ENCODE measurements around the gene MGAT4A. TPM values are rescaled to one million over a fixed set of nuclear protein-coding genes. Genes with fewer than 3 reads are reported as not detected.

Gene MGAT4A
- total RNA-seq, 1 donor from 2014 or later: 12.2 TPM

GRCh38 chr2:98585386-98585785, 145.5 kb downstream of the MGAT4A start:
- Mint-ChIP-seq H3K4me3 (no peak overlapping the region), H3K27me3 (ENCODE audit: low read depth) (no peaks in the 10 kb centered on the region), H3K27ac (ENCODE audit: unreplicated experiment) (no peak overlapping the region), H3K36me3 (ENCODE audit: low read depth) (no peaks in the 10 kb centered on the region), H3K4me1 (no peaks in the 10 kb centered on the region), H3K9me3 (no peaks in the 10 kb centered on the region)
- no peak for TF ChIP-seq CTCF (conservative IDR thresholded peaks at IDR 0.05)
- DNase-seq (ENCODE audit: low read depth, low spot score): no peak

- no peak for TF ChIP-seq CTCF (conservative IDR thresholded peaks at IDR 0.05)
- Mint-ChIP-seq H3K4me3 (no peak overlapping the region), H3K9me3 (no peaks in the 10 kb centered on the region), H3K4me1 (no peaks in the 10 kb centered on the region), H3K36me3 (ENCODE audit: low read depth) (no peaks in the 10 kb centered on the region), H3K27me3 (ENCODE audit: low read depth) (no peaks in the 10 kb centered on the region), H3K27ac (ENCODE audit: unreplicated experiment) (no peak overlapping the region)
- no peak for DNase-seq (ENCODE audit: low read depth, low spot score)
Measured at GRCh38 chr2:98583816-98584618, 146.9 kb downstream of the MGAT4A start.

GRCh38 chr2:98583276-98583675, 147.7 kb downstream of the MGAT4A start:
- no peaks in the 10 kb centered on the region for H3K27me3 Mint-ChIP-seq (ENCODE audit: low read depth)
- no peaks in the 10 kb centered on the region for H3K9me3 Mint-ChIP-seq
- no peak for DNase-seq (ENCODE audit: low read depth, low spot score)
- no peak overlapping the region for H3K27ac Mint-ChIP-seq (ENCODE audit: unreplicated experiment)
- no peaks in the 10 kb centered on the region for H3K4me1 Mint-ChIP-seq
- no peak overlapping the region for H3K4me3 Mint-ChIP-seq
- TF ChIP-seq CTCF (conservative IDR thresholded peaks at IDR 0.05): no peak
- H3K36me3 Mint-ChIP-seq (ENCODE audit: low read depth): no peaks in the 10 kb centered on the region

- no peaks in the 10 kb centered on the region for H3K36me3 Mint-ChIP-seq (ENCODE audit: low read depth)
Measured at GRCh38 chr2:98582523-98582922, 148.4 kb downstream of the MGAT4A start.

GRCh38 chr2:98580656-98581284, 150.2 kb downstream of the MGAT4A start:
- H3K4me1 Mint-ChIP-seq: no peaks in the 10 kb centered on the region
- no peak for DNase-seq (ENCODE audit: low read depth, low spot score)
- H3K27me3 Mint-ChIP-seq (ENCODE audit: low read depth): no peaks in the 10 kb centered on the region
- no peak for TF ChIP-seq CTCF (conservative IDR thresholded peaks at IDR 0.05)
- H3K36me3 Mint-ChIP-seq (ENCODE audit: low read depth): no peaks in the 10 kb centered on the region
- no peak overlapping the region for H3K4me3 Mint-ChIP-seq
- no peaks in the 10 kb centered on the region for H3K9me3 Mint-ChIP-seq
- no peak overlapping the region for H3K27ac Mint-ChIP-seq (ENCODE audit: unreplicated experiment)

More at GRCh38 chr2:98582523-98582922, 148.4 kb downstream of the MGAT4A start:
- Mint-ChIP-seq H3K4me1 (no peaks in the 10 kb centered on the region), H3K4me3 (no peak overlapping the region), H3K27me3 (ENCODE audit: low read depth) (no peaks in the 10 kb centered on the region), H3K9me3 (no peaks in the 10 kb centered on the region), H3K27ac (ENCODE audit: unreplicated experiment) (no peak overlapping the region)
- no peak for DNase-seq (ENCODE audit: low read depth, low spot score)
- TF ChIP-seq CTCF (conservative IDR thresholded peaks at IDR 0.05): no peak
